Thoracic aorta (tissue), 2 donors: Measurements from ENCODE around the gene COX8A. TPM values are rescaled to one million over a fixed set of nuclear protein-coding genes. Genes with fewer than 3 reads are reported as not detected.
A peak's percentile ranks its signal among the peaks of the same experiment; 100 is the strongest.

Experiments
- ATAC-seq: fragments of 150-250 bp; one replicate; pipeline ENCODE4 v1.8.0; 2017; ENCODE audit warnings: low read depth; ENCODE audit not compliant: insufficient number of reproducible peaks, low FRiP score
- DNase-seq: peaks from one replicate; pipeline ENCODE4 v3.0.0-alpha.2; 2020; ENCODE audit warnings: low spot score
- H3K27ac ChIP-seq, 2 donors: fragments of 200-600 bp; sonication (generic); 1 replicate in 1 of 2; 2 replicates in 1 of 2; pipeline ENCODE4 v1.5.1; 2016; ENCODE audit warnings: mild to moderate bottlenecking in 2 of 2, moderate library complexity in 2 of 2
- H3K27me3 ChIP-seq: fragments of 200-600 bp; sonication (generic); replicated peaks from 2 replicates; pipeline ENCODE4 v1.6.0; 2016; ENCODE audit warnings: mild to moderate bottlenecking; ENCODE audit not compliant: insufficient read depth
- H3K36me3 ChIP-seq: fragments of 200-600 bp; sonication (generic); one replicate; pipeline ENCODE4 v1.5.1; 2016
- H3K4me1 ChIP-seq, 2 donors: fragments of 200-600 bp; sonication (generic); 1 replicate in 1 of 2; 2 replicates in 1 of 2; pipeline versions ENCODE4 v1.5.1 to v1.6.0; 2016; ENCODE audit warnings: low read depth in 2 of 2, mild to moderate bottlenecking in 1 of 2; ENCODE audit not compliant: control insufficient read depth in 1 of 2
- H3K4me3 ChIP-seq: fragments of 200-600 bp; sonication (generic); 2 replicates; pipeline ENCODE4 v1.5.1; 2016; ENCODE audit warnings: mild to moderate bottlenecking
- H3K9me3 ChIP-seq: fragments of 200-600 bp; sonication (generic); 2 replicates; pipeline ENCODE4 v1.5.1; 2016
- total RNA-seq, 2 donors: library from RNA; depleted of rRNA; stranded (reverse); fragments of >200 nt; gene quantifications; one replicate each; pipeline versions ENCODE4 v1.1.0 to v1.2.3, GENCODE V29; 2016
- TF ChIP-seq, protein P1 (sequence below): fragments of 200-600 bp; sonication (generic); IDR thresholded peaks from one replicate; pipeline ENCODE4 v1.5.1; 2019; ENCODE audit warnings: antibody characterized with exemption

COX8A gene, protein sequence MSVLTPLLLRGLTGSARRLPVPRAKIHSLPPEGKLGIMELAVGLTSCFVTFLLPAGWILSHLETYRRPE
- 100 to 1,000 TPM; 178 to 469 TPM for total RNA-seq

DNA sequence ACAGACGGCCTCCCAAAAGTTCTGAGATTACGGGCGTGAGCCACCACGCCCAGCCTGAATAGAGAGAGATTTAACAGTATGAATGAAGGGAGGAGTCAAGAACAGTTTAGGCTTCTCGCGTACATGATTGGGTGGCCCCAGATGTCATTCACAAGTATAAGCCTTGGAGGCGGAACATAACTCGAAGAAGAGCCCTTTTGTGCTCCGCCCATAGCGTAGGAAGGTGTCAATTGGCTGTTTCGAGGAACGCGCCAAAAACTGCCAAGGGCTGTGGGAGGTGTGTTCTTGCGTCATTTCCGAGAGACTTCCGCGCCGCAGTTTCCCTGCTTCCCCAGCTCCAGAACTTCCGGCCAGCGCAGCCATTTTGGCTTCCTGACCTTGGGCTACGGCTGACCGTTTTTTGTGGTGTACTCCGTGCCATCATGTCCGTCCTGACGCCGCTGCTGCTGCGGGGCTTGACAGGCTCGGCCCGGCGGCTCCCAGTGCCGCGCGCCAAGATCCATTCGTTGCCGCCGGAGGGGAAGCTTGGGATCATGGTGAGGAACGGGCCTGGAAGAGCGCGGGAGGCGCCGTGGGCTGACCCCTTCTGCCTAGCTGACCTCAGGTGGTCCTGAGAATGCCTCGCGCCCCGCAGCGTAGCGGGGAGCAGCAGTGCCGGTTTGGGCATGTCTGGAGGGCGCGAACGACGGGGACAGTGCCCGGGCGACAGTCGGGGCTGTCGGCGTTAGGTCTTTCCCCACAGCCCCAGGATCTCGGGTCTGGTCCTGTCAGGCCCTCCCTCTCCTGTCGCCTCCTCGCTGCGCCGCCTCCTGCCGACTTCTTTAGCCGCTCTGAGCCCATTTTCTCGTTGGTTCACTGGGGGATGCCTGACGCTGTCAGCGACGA is at the start of gene COX8A:
TSS of gene COX8A (plus strand) at position 362 of the 885 bp plus-strand sequence. CDS start at position 423, 61 bp downstream.
- no peaks in the 10 kb centered on the region for H3K9me3 ChIP-seq
- peaks cover 9% of the 10 kb centered on the region for H3K36me3 ChIP-seq
- peak within 1 kb of the TSS; percentile 93 to 97 for H3K27ac ChIP-seq
- ATAC-seq, result peak; percentile 100
- DNase-seq, result peak; percentile 98
- H3K27me3 ChIP-seq, result no peaks in the 10 kb centered on the region
- peaks cover 13 to 23% of the 10 kb centered on the region in 2 donors for H3K4me1 ChIP-seq
- peak within 1 kb of the TSS; percentile 94 for H3K4me3 ChIP-seq
- TF ChIP-seq, protein P1, sequence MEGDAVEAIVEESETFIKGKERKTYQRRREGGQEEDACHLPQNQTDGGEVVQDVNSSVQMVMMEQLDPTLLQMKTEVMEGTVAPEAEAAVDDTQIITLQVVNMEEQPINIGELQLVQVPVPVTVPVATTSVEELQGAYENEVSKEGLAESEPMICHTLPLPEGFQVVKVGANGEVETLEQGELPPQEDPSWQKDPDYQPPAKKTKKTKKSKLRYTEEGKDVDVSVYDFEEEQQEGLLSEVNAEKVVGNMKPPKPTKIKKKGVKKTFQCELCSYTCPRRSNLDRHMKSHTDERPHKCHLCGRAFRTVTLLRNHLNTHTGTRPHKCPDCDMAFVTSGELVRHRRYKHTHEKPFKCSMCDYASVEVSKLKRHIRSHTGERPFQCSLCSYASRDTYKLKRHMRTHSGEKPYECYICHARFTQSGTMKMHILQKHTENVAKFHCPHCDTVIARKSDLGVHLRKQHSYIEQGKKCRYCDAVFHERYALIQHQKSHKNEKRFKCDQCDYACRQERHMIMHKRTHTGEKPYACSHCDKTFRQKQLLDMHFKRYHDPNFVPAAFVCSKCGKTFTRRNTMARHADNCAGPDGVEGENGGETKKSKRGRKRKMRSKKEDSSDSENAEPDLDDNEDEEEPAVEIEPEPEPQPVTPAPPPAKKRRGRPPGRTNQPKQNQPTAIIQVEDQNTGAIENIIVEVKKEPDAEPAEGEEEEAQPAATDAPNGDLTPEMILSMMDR, result no peak

DNA sequence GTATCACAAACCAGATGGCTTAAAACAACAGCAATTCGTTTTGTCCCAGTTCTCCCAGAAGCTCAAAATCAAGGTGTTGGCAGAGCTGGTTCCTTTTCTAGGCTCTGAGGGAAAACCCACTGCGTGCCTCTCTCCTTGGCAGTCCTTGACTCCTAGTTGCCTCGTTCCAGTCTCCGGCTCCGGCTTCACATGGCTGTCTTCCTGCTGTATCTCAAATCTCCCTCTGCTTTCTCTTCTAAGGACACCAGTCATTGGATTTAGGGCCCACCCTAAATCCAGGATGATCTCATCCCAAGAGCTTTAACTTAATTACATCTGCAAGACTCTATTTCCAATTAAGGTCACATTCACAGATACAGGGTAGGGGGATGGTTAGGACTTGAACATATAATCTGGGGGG is 44.8 kb upstream of the COX8A start:
- Histone ChIP-seq H3K27me3 (no peaks in the 10 kb centered on the region), H3K27ac (no peak overlapping the region), H3K4me3 (no peak overlapping the region), H3K36me3 (no peaks in the 10 kb centered on the region), H3K4me1 (no peaks in the 10 kb centered on the region), H3K9me3 (no peaks in the 10 kb centered on the region)
- ATAC-seq, result no peak
- TF ChIP-seq, protein P1, result no peak
- DNase-seq, result no peak

DNA sequence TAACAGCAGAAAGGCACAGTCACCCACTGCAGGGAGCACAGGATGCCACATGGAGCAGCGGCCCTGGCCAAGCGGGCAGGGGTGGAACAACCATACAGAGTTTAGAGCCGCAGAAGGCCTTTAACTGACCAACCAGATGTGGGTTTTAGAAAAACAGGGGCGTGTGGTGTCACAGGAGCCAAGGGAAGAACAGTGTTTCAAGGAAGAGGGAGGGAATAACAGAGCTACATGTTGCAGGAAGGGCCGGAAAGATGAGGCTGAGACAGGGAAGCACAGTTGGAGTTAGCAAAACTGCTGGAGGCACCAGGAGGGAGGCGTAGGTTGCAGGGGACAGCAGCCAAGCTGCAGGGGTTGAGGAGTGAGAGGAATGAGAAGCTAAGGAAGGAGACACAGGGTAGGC is 43.4 kb upstream of the COX8A start:
- Histone ChIP-seq H3K4me1 (no peaks in the 10 kb centered on the region), H3K27ac (no peak overlapping the region), H3K36me3 (no peaks in the 10 kb centered on the region), H3K4me3 (no peak overlapping the region), H3K27me3 (no peaks in the 10 kb centered on the region), H3K9me3 (no peaks in the 10 kb centered on the region)
- DNase-seq (no peak), ATAC-seq (no peak)
- TF ChIP-seq, protein P1, result no peak

DNA sequence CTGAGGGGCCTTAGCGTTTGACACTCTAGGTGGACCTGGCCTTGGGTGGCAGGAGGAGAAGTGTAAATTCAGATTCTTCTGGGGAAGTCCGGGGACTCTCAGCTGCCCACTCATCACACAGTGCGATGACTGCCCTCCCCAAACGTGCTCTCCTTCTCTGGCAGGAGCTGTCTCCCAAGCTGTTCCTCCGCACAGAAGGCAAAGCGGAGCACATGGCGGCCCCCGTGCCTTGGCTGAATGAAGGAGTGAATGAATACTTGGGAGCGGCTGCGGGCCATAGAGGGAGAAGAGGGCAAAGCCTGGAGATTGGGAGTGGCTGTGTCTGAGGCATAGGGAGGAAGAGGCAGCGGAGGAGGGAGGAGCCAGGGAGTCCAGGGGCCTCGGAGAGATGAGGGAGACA is 42.5 kb upstream of the COX8A start:
- Histone ChIP-seq H3K27me3 (no peaks in the 10 kb centered on the region), H3K27ac (no peak overlapping the region), H3K36me3 (no peaks in the 10 kb centered on the region), H3K9me3 (no peaks in the 10 kb centered on the region), H3K4me3 (no peak overlapping the region), H3K4me1 (no peaks in the 10 kb centered on the region)
- TF ChIP-seq, protein P1, result no peak
- DNase-seq, result no peak
- ATAC-seq, result no peak

DNA sequence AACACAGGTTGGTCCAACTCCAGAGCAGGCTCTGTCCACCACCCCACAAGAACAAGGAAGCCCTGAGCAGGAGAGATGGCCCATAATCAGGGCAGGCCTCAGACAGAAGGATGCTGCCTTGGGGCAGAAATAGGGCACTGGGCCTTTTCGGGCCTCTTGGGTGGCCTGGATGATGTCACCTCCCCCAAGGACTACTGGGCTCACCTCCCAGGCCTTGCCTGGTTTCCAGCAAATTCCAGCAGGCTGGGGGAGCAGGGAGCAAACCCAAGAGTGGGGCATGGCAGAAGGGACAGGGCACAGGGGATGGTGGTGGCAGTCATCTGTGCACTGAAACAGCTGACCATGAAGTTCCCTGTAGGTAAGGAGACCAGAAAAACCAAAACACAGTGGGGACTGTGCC is 41.0 kb upstream of the COX8A start:
- no peak for ATAC-seq
- no peaks in the 10 kb centered on the region for H3K4me1 ChIP-seq
- H3K36me3 ChIP-seq, result no peaks in the 10 kb centered on the region
- no peak overlapping the region for H3K4me3 ChIP-seq
- TF ChIP-seq, protein P1, result no peak
- H3K9me3 ChIP-seq, result no peaks in the 10 kb centered on the region
- no peak for DNase-seq
- peak overlapping the region in 1 of 2 donors; percentile 12 for H3K27ac ChIP-seq
- H3K27me3 ChIP-seq, result no peaks in the 10 kb centered on the region
